Transverse colon (tissue), 3 donors: ENCODE measurements around the gene CMTM3.

Source experiments
- EP300 ChIP-seq: sonication (generic); formaldehyde crosslinking; IDR thresholded peaks from one replicate; pipeline ENCODE4 v1.6.1; 2017; ENCODE audit warnings: antibody characterized with exemption, low read depth
- POLR2A ChIP-seq: fragments of 450-650 bp; IDR thresholded peaks from one replicate; pipeline ENCODE4 v1.6.1; 2016; ENCODE audit warnings: antibody characterized with exemption, mild to moderate bottlenecking, moderate library complexity
- POLR2AphosphoS5 ChIP-seq, 3 donors: sonication (generic); formaldehyde crosslinking; IDR thresholded peaks; one replicate each; pipeline ENCODE4 v1.6.1; 2016; ENCODE audit warnings: antibody characterized with exemption in 3 of 3

DNA sequence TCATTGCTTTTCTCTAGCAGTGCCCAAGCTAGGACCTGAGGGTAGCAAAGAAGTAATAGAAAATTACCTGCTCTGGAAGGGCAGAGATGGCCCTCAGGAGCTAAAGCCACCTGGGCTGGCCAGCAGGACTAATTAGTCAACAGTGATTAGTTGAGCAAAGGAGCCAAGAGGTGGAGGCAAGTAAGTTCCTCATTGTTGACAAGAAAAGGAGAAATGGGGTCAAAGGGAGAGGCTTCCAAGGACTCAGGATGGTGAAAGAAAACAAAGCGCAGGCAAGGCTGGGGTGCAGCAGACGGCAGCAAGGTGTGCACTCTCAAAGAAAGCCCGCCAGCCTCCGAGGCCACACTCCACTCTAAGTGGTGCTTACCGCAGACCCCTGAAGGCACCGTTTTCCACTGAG lies 47.5 kb downstream of the CMTM3 start:
- TF ChIP-seq POLR2AphosphoS5 (IDR thresholded peaks at IDR 0.05) (no peak), EP300 (no peak), POLR2A (no peak)
